ENCODE measurements around the gene SMOC1. TPM values are rescaled to one million over a fixed set of nuclear protein-coding genes. Genes with fewer than 3 reads are reported as not detected.

The SMOC1 gene
- total and polyA plus RNA-seq, 2 donors (not counting 1 experiment from before 2014, with no cell fraction given): 0.06 TPM; not detected in 1

DNA sequence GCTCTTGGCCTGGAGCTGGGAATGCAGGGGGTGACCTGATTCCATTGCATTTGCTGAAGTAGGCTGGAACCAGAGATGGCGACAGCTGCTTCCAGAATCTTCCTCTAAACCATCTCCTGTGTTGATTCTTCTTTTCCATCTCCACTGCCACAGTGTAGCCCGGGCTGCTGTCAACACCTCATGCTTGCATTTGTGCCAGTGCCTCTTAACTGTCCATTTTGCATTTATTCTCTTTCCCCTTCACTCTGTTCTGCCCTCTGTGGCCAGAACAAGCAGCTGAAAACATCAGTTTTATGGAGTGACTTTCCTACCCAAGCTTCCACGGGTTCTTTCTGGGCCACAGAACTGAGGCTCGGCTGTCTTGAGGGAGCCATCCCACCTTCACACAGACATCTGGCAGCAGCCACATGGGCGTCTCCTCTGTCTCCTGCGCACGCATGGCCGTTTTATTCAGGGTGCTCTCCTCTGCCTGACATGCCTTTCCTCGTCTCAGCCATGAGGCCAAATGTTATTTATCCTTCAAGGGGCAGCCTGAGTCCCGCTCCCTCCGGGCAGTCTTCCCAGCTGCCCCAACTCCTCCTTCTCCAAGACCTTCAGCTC lies 51.7 kb downstream of the SMOC1 start:
- no peaks in the 10 kb centered on the region for H3K9me3 ChIP-seq (ENCODE audit: control insufficient read depth, insufficient read depth, low read depth, low read length)
- H3K9ac ChIP-seq (ENCODE audit: insufficient read depth, low read length): no peak overlapping the region
- no peak overlapping the region for H3K4me2 ChIP-seq (ENCODE audit: extremely low read depth, insufficient read depth, low read length)
- H4K20me1 ChIP-seq (ENCODE audit: control insufficient read depth, extremely low read depth, insufficient read depth, low read length): no peaks in the 10 kb centered on the region
- TF ChIP-seq EZH2 (IDR thresholded peaks at IDR 0.05; ENCODE audit: low read length, missing control alignments): no peak
- no peak for TF ChIP-seq CTCF (conservative IDR thresholded peaks at IDR 0.05 in 1 of 2, IDR thresholded peaks at IDR 0.05 in 1 of 2; ENCODE audit: low read depth in 1 of 2, low read length in 2 of 2)
- no peaks in the 10 kb centered on the region for H3K4me1 ChIP-seq (ENCODE audit: control insufficient read depth, extremely low read depth, insufficient read depth, low read length)
- H3K79me2 ChIP-seq (ENCODE audit: control insufficient read depth, insufficient read depth, low read length): no peaks in the 10 kb centered on the region
- H2AFZ ChIP-seq (ENCODE audit: low read length): no peak overlapping the region
- H3K4me3 ChIP-seq (replicated peaks in 1 of 4; ENCODE audit: control extremely low read depth in 1 of 4, insufficient read depth in 1 of 4, low read depth in 3 of 4, low read length in 4 of 4): no peak overlapping the region
- no peaks in the 10 kb centered on the region for H3K27me3 ChIP-seq (ENCODE audit: control insufficient read depth, insufficient read depth, low read length)
- no peak overlapping the region for H3K27ac ChIP-seq (ENCODE audit: insufficient read depth, low read length)
- no peaks in the 10 kb centered on the region for H3K36me3 ChIP-seq (ENCODE audit: control insufficient read depth, insufficient read depth, low read length)
- DNase-seq (ENCODE audit: low read depth in 2 of 2): no peak

DNA sequence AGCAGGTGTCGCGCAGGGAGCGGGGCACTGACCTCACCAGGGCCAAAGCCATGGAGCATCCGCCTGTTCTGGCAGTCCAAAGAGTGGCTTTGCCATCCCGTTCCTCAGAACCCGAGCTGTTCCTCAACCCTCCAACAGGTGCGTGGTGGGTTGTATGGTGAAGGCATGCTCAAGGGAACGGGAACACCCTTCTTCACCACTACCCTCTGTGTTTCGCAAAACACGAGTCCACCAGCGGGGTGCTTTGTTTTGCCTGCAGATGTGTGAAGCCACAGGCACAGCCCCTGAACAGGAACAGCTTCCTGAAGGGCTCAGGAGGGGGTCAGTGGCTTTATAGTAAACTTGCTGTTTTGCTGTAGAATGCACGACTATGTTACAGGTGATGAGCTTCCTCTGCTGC lies 52.7 kb downstream of the SMOC1 start:
- no peak overlapping the region for H3K4me3 ChIP-seq (replicated peaks in 1 of 4; ENCODE audit: control extremely low read depth in 1 of 4, insufficient read depth in 1 of 4, low read depth in 3 of 4, low read length in 4 of 4)
- H4K20me1 ChIP-seq (ENCODE audit: control insufficient read depth, extremely low read depth, insufficient read depth, low read length): no peaks in the 10 kb centered on the region
- H3K36me3 ChIP-seq (ENCODE audit: control insufficient read depth, insufficient read depth, low read length): no peaks in the 10 kb centered on the region
- no peaks in the 10 kb centered on the region for H3K4me1 ChIP-seq (ENCODE audit: control insufficient read depth, extremely low read depth, insufficient read depth, low read length)
- H3K9me3 ChIP-seq (ENCODE audit: control insufficient read depth, insufficient read depth, low read depth, low read length): no peaks in the 10 kb centered on the region
- no peaks in the 10 kb centered on the region for H3K79me2 ChIP-seq (ENCODE audit: control insufficient read depth, insufficient read depth, low read length)
- no peak for DNase-seq (ENCODE audit: low read depth in 2 of 2)
- TF ChIP-seq EZH2 (IDR thresholded peaks at IDR 0.05; ENCODE audit: low read length, missing control alignments) (no peak), CTCF (conservative IDR thresholded peaks at IDR 0.05 in 1 of 2, IDR thresholded peaks at IDR 0.05 in 1 of 2; ENCODE audit: low read depth in 1 of 2, low read length in 2 of 2) (no peak)
- H3K27ac ChIP-seq (ENCODE audit: insufficient read depth, low read length): no peak overlapping the region
- no peak overlapping the region for H3K9ac ChIP-seq (ENCODE audit: insufficient read depth, low read length)
- no peak overlapping the region for H3K4me2 ChIP-seq (ENCODE audit: extremely low read depth, insufficient read depth, low read length)
- H3K27me3 ChIP-seq (ENCODE audit: control insufficient read depth, insufficient read depth, low read length): no peaks in the 10 kb centered on the region
- H2AFZ ChIP-seq (ENCODE audit: low read length): no peak overlapping the region

DNA sequence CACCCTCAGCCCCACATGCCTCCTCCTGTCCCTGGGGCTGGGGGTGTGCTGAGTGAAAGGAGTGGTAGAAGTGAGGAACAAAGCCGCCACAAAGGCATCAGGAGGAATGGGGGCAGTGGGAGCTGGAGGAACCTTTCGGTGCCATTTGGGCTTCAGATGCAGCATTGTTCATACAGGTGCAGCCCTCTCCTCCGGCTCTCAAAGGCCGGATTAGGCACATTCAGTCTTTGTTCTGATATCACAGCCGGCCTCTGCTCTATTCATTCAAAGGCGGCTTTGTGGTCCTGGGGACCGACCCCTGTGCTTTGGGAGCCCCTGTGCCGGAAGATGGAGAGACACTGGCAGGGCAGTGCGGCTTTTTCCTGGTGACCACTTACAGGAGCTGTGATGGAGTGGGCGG lies 53.2 kb downstream of the SMOC1 start:
- Histone ChIP-seq H3K4me1 (ENCODE audit: control insufficient read depth, extremely low read depth, insufficient read depth, low read length) (no peaks in the 10 kb centered on the region), H3K36me3 (ENCODE audit: control insufficient read depth, insufficient read depth, low read length) (no peaks in the 10 kb centered on the region), H3K27ac (ENCODE audit: insufficient read depth, low read length) (no peak overlapping the region), H4K20me1 (ENCODE audit: control insufficient read depth, extremely low read depth, insufficient read depth, low read length) (no peaks in the 10 kb centered on the region), H3K9me3 (ENCODE audit: control insufficient read depth, insufficient read depth, low read depth, low read length) (no peaks in the 10 kb centered on the region), H3K4me3 (replicated peaks in 1 of 4; ENCODE audit: control extremely low read depth in 1 of 4, insufficient read depth in 1 of 4, low read depth in 3 of 4, low read length in 4 of 4) (no peak overlapping the region), H2AFZ (ENCODE audit: low read length) (no peak overlapping the region), H3K27me3 (ENCODE audit: control insufficient read depth, insufficient read depth, low read length) (no peaks in the 10 kb centered on the region), H3K79me2 (ENCODE audit: control insufficient read depth, insufficient read depth, low read length) (no peaks in the 10 kb centered on the region), H3K9ac (ENCODE audit: insufficient read depth, low read length) (no peak overlapping the region), H3K4me2 (ENCODE audit: extremely low read depth, insufficient read depth, low read length) (no peak overlapping the region)
- no peak for DNase-seq (ENCODE audit: low read depth in 2 of 2)
- TF ChIP-seq EZH2 (IDR thresholded peaks at IDR 0.05; ENCODE audit: low read length, missing control alignments): no peak

Data from fibroblast of lung (primary cell).